Suprapubic skin (tissue), 4 donors: ENCODE measurements around the gene ENKUR. TPM values are rescaled to one million over a fixed set of nuclear protein-coding genes. Genes with fewer than 3 reads are reported as not detected.

Experiments
- DNase-seq, 2 donors: peaks; one replicate each; pipeline ENCODE4 v3.0.0-alpha.2; 2019; ENCODE audit warnings: low spot score in 2 of 2
- H3K27ac ChIP-seq: fragments of 200-600 bp; sonication (generic); one replicate; pipeline ENCODE4 v1.5.1; 2019
- H3K27me3 ChIP-seq: fragments of 200-600 bp; sonication (generic); one replicate; pipeline ENCODE4 v1.5.1; 2019
- H3K36me3 ChIP-seq: fragments of 200-600 bp; sonication (generic); one replicate; pipeline ENCODE4 v1.5.1; 2019
- H3K4me1 ChIP-seq: fragments of 200-600 bp; sonication (generic); one replicate; pipeline ENCODE4 v1.5.1; 2019
- H3K4me3 ChIP-seq: fragments of 200-600 bp; sonication (generic); one replicate; pipeline ENCODE4 v1.5.1; 2019; ENCODE audit warnings: mild to moderate bottlenecking
- H3K9me3 ChIP-seq: fragments of 200-600 bp; sonication (generic); one replicate; pipeline ENCODE4 v1.5.1; 2019
- CTCF ChIP-seq, 2 donors: fragments of 200-600 bp in 1 of 2; fragments of 450-650 bp in 1 of 2; sonication (generic) in 1 of 2; IDR thresholded peaks; one replicate each; pipeline ENCODE4 v1.5.1; 2016 to 2019; ENCODE audit warnings: antibody characterized with exemption in 2 of 2, mild to moderate bottlenecking in 1 of 2, moderate library complexity in 1 of 2
- EP300 ChIP-seq: sonication (generic); formaldehyde crosslinking; IDR thresholded peaks from one replicate; pipeline ENCODE4 v1.6.1; 2017; ENCODE audit warnings: antibody characterized with exemption
- POLR2A ChIP-seq, 2 donors: fragments of 450-650 bp; IDR thresholded peaks; one replicate each; pipeline ENCODE4 v1.6.1; 2017; ENCODE audit warnings: antibody characterized with exemption in 2 of 2, mild to moderate bottlenecking in 2 of 2, moderate library complexity in 2 of 2
- POLR2AphosphoS5 ChIP-seq, 3 donors: sonication (generic); formaldehyde crosslinking; IDR thresholded peaks; one replicate each; pipeline ENCODE4 v1.6.1; 2017; ENCODE audit warnings: antibody characterized with exemption in 3 of 3
- WGBS: methylation state at CpG from one replicate; pipeline ENCODE4 v1.1.5; 2018; 5-methylcytosine and 5-hydroxymethylcytosine counted together
- total RNA-seq, 4 donors: library from RNA; depleted of rRNA; stranded (reverse); fragments of >200 nt; gene quantifications; one replicate each; pipeline ENCODE4 v1.1.0, GENCODE V29; 2016

The ENKUR gene
- total RNA-seq, 4 donors from 2014 or later = not detected

GRCh38 chr10:25061125-25061524 lies 45.2 kb upstream of the ENKUR start:
- DNase-seq = no peak
- H3K4me1 ChIP-seq = peaks cover 12% of the 10 kb centered on the region
- 88% methylated on average over 7 of the region's 7 CpGs for WGBS
- H3K27ac ChIP-seq = no peak overlapping the region
- TF ChIP-seq POLR2AphosphoS5 (IDR thresholded peaks at IDR 0.05) (no peak), EP300 (no peak), CTCF (IDR thresholded peaks at IDR 0.05) (no peak), POLR2A (IDR thresholded peaks at IDR 0.05) (no peak)
- no peak overlapping the region for H3K4me3 ChIP-seq
- H3K36me3 ChIP-seq = no peaks in the 10 kb centered on the region
- H3K27me3 ChIP-seq = no peaks in the 10 kb centered on the region
- no peaks in the 10 kb centered on the region for H3K9me3 ChIP-seq

- Histone ChIP-seq H3K27ac (no peak overlapping the region), H3K4me3 (no peak overlapping the region), H3K9me3 (no peaks in the 10 kb centered on the region), H3K4me1 (peaks cover 12% of the 10 kb centered on the region), H3K27me3 (no peaks in the 10 kb centered on the region), H3K36me3 (no peaks in the 10 kb centered on the region)
- DNase-seq = no peak
- TF ChIP-seq CTCF (IDR thresholded peaks at IDR 0.05) (no peak), EP300 (no peak), POLR2A (IDR thresholded peaks at IDR 0.05) (no peak), POLR2AphosphoS5 (IDR thresholded peaks at IDR 0.05) (no peak)
- WGBS = 33% methylated on average over 7 of the region's 7 CpGs
Measured at GRCh38 chr10:25059990-25060389, 44.0 kb upstream of the ENKUR start.

- no peaks in the 10 kb centered on the region for H3K9me3 ChIP-seq
- H3K27me3 ChIP-seq = no peaks in the 10 kb centered on the region
- TF ChIP-seq EP300 (no peak), POLR2AphosphoS5 (IDR thresholded peaks at IDR 0.05) (no peak), POLR2A (IDR thresholded peaks at IDR 0.05) (no peak), CTCF (IDR thresholded peaks at IDR 0.05) (no peak)
- 76% methylated on average over 4 of the region's 4 CpGs for WGBS
- DNase-seq = no peak
- H3K36me3 ChIP-seq = no peaks in the 10 kb centered on the region
- H3K4me3 ChIP-seq = no peak overlapping the region
- H3K4me1 ChIP-seq = peaks cover 12% of the 10 kb centered on the region
- H3K27ac ChIP-seq = no peak overlapping the region
Measured at GRCh38 chr10:25057886-25058285, 41.9 kb upstream of the ENKUR start.

GRCh38 chr10:25056726-25057125 lies 40.8 kb upstream of the ENKUR start:
- no peak overlapping the region for H3K27ac ChIP-seq
- no peaks in the 10 kb centered on the region for H3K27me3 ChIP-seq
- H3K36me3 ChIP-seq = no peaks in the 10 kb centered on the region
- DNase-seq = no peak
- no peaks in the 10 kb centered on the region for H3K9me3 ChIP-seq
- no peak for TF ChIP-seq CTCF (IDR thresholded peaks at IDR 0.05)
- TF ChIP-seq POLR2AphosphoS5 (IDR thresholded peaks at IDR 0.05) = no peak
- no peak for TF ChIP-seq EP300
- no peak for TF ChIP-seq POLR2A (IDR thresholded peaks at IDR 0.05)
- peaks cover 10% of the 10 kb centered on the region for H3K4me1 ChIP-seq
- WGBS = 82% methylated on average over 3 of the region's 3 CpGs
- no peak overlapping the region for H3K4me3 ChIP-seq

GRCh38 chr10:25052012-25052411 lies 36.1 kb upstream of the ENKUR start:
- H3K36me3 ChIP-seq = no peaks in the 10 kb centered on the region
- WGBS = 98% methylated on average over 1 of the region's 1 CpG
- peaks cover 15% of the 10 kb centered on the region for H3K4me1 ChIP-seq
- H3K27me3 ChIP-seq = no peaks in the 10 kb centered on the region
- TF ChIP-seq POLR2AphosphoS5 (IDR thresholded peaks at IDR 0.05) (no peak), CTCF (IDR thresholded peaks at IDR 0.05) (no peak), POLR2A (IDR thresholded peaks at IDR 0.05) (no peak), EP300 (no peak)
- no peak overlapping the region for H3K4me3 ChIP-seq
- DNase-seq = no peak
- H3K27ac ChIP-seq = no peak overlapping the region
- no peaks in the 10 kb centered on the region for H3K9me3 ChIP-seq
